Activated CD4-positive, alpha-beta T cell treated with anti-CD3 and anti-CD28 coated beads for 48 hours (primary cell): ENCODE data around the gene RAB11FIP4.

ENCODE experiments used
- DNase-seq: peaks from one replicate; pipeline ENCODE4 v3.0.0-alpha.2; 2020

Gene RAB11FIP4

DNA sequence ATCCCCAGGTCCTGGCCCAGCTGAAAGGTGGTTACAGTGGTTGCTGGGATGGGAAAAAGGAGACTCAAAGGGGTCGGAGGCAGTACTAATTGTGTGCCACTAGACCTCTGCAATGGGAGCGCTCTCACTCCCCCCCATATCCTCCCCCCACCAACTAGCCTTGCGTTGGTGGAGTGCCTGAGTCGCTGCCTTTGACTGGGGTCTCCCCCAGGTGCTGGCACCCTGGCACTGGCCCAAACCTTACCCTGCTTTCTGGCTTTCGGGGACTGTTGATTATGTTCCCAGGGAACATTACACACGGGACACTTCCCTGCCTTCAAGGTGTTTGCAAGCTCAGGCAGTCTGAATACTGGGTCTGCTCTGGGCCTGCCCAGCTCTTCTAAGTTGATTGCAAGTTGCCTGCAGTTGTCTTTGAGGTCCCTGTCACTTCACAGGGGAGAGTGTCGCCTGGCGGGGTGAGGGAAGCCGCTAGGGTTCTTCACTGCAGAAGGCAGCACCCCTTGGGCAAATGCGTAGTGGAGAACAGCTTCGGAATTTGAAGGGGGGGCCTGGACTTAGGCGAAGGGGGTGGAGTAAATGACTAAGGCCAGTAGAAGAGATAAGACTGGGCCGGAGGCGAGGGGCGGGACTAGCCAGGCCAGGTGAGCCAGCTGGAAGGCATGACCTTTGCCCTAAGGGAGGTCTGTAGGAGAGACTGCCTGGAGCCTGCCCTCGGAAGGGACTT is 98.0 kb downstream of the RAB11FIP4 start:
- DNase-seq: peak; percentile 28

DNA sequence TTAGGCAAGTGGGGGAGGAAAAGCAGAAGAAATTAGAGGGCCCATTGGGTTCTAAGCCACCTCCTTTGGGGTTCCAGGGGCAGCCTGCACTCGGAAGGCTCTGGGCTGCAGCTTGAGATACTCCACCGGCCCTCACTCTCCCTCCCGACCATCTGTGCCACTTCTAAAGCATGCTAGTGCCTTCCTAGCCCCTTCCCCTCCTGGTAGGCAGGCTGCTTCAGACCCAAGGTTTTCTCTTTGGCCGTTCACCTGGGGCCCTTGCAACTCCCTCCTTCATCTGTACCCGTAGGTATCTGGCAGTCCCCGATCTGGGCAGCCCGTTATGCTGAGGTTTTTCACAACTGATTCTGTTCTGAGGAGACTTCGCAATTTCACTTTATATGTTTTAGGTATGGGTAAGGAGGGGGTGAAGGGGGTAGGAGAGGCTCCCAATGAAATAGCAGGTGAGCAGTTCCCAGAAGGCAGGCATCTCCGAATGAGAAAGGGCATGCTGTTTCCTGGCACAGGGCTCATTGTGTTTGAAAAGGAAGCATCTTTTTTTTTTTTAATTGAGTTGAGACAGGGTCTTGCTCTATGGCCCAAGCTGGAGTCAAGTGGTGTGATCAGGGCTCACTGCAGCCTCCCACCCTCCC is 98.7 kb downstream of the RAB11FIP4 start:
- DNase-seq: no peak

DNA sequence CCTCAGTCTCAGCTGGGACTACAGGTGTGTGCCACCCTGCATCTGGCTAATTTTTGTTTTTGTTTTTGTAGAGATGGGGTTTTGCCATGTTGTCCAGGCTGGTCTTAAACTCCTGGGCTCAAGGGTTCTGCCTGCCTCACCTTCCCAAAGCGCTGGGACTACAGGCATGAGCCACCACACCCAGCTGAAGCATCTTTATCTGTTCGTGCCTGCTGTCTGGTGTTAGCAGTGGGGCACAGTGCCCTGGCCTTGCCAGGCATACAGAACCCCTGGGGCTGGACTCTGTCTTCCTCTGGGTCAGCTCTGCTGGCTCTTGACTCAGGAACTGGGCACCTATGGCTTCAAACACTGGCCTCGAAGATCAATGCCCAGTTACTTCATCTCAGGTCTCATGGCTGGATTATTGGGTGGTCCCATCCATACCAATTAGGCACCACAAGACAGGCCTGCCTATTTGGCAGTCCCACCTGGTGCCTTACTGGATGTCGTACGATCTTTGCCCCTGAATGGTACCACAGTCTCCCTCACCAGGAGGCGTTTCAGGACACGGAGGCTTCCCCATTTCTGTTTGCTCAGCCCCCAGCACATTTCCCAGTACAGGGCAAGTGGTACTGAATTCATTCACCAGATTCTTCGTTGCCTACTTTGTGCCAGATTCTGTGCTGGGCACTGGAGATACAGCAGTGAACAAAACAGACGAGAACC is 99.3 kb downstream of the RAB11FIP4 start:
- DNase-seq: no peak

DNA sequence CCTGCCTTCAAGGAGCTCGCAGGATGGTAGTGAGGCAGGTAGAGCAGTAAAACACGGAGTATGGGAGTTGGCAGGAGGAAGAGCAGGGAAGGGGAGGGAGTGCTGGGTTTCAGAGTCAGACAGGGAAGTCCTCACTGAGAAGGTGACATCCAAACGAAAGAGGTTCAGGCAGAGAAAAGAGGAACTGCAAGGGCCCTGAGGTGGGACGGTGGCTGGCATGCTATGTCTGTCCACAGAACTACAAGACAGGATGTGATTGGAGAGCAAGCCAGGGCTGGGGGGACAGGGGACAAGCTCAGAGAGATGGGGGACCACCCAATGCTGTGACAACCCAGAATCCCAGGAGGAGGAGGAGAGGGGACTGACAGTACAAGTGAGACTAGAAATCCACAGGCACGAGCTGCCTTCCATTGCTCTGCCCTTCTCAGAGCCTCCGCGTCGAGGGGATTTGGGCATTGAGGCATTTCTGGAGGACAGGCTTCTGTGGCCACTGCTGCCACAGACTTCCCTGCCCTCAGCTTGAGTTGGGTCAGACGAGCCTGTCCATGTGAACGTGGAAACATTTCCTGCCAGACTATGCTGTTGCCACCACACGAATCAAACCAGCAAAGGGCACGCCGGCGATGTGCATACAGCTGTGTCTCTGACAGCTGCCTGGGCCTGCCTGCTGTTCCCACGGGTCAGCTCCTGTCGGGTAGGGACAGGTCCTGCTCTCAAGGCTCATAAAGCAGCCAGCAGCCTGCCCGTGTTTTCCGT is 100.1 kb downstream of the RAB11FIP4 start:
- no peak for DNase-seq

DNA sequence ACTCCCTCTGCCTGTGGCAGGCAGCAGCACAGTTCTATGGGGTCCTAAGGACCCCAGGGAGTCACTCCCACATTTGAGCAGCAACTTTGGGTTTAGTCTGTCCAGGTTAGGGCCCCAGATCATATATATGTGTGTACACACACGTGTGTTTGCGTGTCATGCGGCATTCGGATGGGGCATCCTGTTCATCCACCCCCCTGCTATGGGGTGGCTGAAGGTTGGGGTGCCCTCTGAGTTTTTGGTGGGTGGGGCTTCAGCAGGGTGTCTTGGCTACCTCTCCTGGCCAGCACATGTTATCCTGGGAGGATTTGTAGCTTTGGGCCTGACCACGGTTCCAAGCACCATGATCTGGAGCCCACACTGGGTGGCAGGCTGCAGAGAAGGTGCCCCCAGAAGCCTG is 100.7 kb downstream of the RAB11FIP4 start:
- no peak for DNase-seq

DNA sequence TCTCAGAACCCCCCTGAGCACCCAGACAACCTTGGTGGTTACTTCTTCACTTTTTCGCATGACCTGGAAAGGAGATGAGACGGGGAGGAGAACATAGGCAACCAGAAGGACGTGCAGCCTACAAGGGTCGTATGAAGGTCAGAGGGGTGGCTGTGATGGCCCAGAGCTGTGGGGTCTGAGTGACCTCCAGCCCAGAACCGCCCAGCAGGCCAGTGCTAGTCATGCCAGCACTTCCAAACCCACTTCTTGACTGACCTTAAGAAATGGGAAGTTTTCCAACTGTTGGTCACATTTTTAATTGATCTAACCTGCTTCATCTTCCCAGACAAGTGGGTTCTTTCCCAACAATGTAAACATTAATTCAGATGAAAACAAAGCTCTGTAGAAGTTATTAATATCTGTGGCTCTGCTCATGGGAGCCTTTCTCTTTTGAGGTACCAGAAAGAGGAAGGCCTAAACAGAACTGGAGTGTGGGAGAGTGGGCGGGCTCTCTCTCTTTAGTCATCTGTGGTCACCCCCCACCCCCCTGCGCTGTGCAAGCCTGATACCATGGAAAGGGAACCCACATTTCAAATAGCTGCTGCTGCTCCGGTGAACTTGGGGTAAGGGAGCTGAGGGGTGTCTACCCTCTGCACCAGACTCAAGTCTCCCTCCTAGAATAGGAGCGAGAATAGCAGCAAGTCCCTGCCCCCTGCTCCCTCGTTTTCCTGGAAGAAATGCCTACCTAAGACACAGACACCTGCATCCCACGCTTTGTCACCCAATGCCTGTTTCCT is 101.6 kb downstream of the RAB11FIP4 start:
- DNase-seq: peak; percentile 88

DNA sequence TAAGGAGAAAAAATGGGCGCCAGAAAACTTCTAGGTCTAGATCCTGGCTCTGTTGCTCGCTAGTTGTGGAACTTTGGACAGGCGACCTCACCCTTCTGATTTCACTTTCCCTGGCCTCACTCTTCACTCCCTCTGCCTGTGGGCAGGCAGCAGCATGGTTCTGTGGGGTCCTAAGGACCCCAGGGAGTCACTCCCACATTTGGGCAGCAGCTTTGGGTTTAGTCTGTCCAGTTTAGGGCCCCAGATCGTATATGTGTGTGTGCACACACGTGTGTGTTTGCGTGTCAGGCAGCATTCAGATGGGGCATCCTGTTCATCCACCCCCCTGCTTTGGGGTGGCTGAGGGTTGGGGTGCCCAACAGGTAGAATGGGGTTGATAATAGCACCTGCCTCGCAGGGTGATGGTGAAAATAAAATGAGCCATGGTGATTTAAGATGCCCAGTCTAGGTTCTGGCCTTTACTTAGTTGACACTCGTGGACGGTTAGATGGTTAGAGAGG is 102.2 kb downstream of the RAB11FIP4 start:
- DNase-seq: peak; percentile 21

DNA sequence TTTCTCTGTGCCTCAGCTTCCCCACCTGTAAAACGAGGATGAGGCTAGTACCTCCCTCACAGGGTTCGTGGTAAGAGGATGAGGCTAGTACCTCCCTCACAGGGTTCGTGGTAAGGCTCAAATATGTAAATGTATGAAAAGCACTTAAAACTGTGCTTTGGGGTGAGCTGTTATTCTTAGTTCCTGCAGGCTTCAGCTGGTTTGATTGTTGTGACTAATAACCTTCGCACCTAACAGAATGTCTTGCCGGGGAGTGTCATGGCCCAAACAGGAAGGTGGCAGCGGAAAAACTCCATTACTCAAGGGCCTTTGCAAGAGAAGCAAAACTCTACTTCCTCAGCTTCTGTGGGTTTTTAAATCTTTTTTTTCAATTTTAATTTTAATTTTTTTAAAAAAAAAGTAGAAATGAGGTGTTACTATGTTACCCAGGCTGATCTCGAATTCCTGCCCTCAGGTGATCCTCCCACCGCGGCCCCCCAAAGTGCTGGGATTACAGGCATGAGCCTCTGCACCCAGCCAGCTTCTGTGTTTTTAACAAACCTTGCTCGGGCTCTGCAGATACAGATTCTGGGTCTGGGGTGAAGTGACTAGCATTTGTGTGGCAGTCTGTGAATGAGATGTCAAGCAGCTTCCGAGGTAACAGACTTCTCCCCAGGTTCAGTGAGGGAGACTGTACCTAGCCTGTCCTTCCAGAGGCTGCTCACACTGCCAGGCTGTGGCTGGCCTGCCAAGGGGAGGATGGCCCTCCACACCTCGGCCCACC is 103.0 kb downstream of the RAB11FIP4 start:
- peak; percentile 74 for DNase-seq

DNA sequence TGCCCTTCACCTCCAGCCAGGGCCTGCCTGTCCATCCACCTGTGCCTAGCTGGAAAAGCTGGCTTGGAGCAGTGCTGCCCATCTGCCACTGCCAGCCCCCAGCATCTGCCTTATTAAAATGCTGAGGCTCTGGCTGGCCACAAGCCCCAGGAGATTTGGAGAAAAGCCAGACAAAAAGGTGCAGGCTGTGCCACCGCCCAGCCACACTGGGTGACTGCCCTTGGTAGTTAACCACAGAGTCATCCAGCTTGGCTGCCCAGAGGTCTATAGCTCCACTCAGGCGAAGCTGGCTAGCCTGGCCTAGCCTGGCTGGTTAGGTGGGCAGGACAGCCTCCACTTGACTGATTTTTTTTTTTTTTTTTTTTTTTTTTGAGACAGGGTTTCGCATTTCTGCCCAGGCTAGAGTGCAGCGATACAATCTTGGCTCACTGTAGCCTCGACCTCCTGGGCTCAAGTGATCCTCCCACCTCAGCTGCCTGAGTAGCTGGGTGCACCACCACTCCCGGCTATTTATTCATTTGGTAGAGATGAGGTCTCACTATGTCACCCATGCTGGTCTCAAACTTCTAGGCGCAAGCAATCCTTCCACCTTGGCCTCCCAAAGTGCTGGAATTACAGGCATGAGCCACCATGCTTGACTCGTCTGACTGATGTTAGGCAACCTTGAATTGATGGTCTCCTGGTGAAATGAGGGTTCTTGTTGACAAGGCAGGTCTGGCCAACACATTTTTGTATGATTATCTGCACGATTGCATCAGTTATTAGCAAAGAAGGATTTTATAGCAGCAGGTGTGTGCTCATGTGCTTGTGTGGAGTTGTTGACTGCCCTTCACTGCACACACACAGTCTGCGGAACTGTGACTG is 103.8 kb downstream of the RAB11FIP4 start:
- no peak for DNase-seq

DNA sequence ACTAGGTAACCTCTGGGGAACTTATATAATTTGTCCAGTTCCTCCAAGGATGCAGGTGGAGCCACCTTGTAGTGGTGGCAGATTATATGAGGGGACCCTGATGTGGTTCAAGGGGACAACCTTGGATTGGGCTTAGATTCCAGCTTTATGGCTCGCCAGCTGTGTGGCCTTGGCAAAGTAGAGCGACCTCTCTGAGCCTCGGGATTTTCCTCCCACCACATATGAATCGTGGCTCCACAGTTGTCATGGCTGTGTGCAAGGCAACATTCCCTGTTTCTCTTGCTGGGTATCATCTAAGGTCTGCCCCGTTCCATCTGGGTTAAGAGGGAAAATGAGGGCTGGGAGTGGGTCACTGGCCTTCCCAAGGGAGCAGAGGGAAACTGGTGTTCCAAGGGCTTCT is 104.6 kb downstream of the RAB11FIP4 start:
- no peak for DNase-seq

DNA sequence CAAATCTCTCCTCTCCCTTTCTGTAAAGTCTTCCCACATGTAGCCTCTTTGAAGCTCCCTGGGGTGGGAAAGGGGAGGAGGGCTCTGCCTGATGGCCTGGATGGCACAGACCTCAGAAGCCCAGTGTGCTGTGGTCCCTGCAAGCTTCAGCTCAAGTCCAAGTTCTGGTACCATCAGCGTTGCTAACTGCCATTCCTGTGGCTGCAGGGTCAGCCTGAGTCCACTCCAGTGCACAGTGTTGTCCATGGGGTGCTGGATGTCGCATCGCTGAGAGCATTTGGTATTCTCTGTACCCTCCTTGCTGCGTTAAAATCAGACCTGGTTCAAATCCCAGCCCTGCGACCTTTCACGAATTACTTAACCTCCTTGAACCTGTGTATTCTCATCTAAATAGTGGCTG is 105.1 kb downstream of the RAB11FIP4 start:
- no peak for DNase-seq

DNA sequence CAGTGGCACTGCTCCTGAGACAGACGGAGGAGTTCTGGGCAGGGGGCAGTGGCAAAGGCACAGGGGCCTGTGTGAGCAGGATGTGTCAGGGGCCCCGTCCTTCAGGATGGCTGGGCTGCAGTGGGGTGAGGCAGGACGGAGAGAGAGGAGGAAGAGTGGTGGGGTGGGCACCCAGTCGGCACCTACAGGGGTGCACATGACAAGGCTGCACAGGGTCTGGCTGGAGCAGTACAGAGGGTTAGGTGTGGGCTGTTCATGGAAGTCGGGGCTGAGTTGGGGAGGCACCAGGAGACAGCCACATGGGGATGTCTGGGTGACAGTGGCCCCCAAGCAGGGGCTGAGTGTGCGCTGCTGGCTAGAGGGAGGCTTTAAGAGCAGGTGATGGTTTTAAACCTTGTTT is 106.0 kb downstream of the RAB11FIP4 start:
- DNase-seq: no peak

DNA sequence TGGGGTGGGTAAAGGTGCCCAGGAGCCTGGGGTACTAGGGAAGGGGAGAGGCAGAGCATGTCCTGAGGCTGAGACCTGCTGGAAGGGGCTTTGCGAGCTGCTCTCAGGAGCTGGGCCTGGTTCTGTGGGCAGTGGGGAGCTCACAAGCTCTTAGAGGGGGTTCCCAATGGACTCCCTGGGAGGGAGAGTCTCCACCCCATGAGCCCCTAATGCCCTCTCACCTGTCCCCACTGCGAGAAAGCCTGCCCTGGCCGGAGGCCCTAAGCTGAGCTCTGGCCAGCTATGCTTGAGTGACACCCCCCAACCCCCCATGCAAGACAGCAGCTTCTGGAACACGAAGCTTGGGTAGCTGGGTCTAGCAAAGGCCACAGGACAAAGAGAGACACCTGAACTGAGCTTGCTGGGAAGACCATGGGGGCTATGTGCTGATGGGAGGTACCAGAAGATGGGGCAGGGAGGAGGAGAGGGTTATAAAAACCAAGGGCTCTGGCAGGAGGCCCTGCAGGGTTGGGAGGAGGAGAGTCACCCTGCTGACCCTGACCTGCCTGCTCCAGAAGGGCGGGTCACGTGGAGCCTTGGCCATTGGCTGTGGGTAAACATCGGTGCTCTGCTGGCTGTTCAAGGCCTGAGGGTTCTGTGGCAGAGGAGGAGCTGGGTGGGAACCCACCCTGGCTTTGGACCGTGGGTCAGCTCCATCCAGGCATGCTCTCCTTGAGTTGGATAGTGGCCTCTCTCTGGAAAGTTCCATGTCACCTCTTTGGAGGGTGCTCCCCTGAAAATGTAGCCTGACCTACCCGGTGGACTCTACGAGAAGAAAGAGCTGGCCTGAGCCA is 106.7 kb downstream of the RAB11FIP4 start:
- no peak for DNase-seq

DNA sequence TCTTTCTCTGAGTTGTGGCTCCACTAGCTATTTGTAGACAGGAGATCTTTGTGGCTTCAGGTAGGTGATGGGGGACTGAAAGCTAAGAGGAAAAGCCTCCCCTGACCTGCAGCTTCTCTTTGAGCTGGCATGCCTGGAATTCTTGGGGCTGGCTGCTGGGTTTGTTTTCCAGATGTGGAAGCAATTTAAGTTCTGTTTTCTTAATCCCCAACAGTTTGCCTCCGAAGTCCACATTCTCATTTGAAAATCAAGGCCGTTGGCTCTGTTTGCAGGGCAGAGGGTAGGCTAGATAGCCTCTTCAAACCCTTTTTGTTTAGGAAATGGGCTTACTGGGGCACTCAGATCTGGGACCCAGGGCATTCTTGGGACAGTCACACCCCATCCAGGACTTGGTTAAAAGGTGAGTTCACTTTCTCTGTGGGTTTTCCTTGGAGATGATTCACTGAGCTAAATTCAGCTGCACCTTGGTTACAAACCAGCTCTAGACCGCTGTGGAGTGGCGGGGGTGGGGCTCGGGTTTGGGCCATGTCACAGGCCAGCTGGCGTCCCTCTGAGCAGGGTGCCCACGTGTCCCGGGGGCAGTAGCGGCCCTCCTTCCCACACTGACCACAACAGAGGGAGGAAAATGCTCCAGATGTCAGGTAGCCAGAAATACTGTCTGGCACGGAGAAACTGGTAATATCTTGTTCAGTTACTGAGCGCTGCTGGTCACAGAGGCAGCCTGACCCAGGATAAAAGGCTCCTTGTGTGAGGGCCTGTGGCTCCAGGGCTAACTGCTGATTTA is 108.5 kb downstream of the RAB11FIP4 start:
- peak; percentile 63 for DNase-seq

DNA sequence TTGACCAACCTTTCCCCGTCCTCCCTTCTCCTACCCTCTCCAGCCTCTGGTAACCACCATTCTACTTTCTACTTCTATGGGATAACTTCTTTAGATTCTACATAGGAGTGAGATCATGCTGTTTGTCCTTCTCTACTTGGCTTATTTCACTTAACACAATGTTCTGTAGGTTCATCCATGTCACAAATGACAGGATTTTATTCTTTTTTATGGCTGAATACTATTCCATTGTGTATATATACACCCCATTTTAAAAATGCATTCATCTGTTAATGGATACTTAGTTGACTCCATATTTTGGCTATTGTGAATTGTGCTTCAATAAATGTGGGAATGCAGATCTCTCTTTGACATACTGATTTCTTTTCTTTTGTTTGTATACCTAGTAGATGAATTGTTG is 115.0 kb downstream of the RAB11FIP4 start:
- DNase-seq: no peak

DNA sequence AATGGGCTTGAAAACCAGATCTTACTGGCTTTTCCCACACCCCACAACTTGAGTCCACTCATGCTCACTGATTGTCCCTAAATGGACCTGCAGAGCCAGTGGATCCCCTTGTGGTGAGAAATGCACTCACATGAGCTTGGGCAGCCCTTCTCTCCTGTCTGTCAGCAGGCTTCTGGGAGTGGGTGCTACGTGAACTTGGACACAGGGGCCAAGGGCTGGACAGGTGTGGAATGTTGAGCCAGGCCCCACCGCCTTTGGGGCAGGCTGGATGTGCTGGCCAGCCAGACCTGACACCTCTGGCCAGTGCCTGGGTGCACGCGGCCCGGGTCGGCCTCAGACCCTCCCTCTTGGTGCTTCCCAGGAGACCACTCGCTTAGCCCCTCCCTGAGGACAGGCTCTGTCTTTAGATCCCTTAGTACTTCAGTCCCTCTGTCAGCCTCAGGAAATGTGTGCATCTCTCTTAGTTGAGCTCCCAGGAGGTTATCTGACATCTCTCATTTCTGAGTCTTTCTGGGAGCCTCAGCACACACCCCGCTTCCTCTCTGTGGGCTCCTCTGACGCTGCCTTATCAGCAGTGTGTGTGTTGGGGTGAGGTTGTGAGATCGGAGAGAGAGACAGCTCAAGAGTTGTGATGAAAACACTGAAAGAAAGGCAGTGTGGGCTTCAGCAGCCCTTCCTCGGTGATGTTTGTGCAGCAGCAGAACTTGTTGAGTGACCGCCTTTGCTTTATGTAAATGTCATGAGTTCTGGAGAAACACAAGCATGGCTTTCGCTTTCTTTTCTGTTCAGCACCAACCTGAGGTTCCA is 117.0 kb downstream of the RAB11FIP4 start:
- peak; percentile 75 for DNase-seq

DNA sequence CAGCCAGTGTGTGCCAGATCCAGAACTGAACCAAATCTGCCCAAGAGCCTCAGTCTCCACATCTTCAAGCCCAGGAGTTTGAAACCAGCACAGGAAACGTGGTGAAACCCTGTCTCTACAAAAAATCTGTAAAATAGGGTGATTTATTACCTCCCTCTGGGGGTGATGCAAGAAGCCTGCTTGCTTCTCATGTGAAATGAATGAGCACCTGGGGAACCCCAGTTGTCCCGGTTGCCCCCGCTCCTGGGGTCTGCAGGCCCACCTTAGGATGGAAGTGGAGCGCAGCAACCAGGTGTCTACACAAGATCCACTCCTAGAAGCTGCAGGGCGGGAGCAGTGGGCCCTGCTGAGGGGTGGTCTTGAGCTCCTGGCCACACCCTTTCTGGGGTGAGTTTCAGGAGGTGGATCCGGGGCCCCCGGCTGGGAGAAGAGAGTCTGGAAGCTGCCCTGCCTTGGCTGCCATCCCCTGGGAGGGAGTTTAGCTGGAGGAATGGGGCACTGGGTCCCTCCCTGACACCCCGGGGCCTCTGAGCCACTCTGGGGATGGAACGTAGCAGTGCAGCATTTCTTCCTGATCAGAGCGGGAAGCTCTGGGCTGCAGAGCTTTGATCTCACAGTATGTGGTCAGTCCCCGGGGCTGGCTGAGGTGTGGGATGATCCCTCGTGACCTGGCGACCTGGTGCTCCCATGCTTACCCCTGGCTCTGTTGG is 117.8 kb downstream of the RAB11FIP4 start:
- peak; percentile 38 for DNase-seq
